Stimulated activated CD8-positive, alpha-beta memory T cell treated with anti-CD3 and anti-CD28 coated beads, Interleukin-12 subunit alpha, Interleukin-12 subunit beta, amount 100 ng/mL, for 24 hours (primary cell): Measurements from ENCODE around the gene DICER1.
A peak's percentile ranks its signal among the peaks of the same experiment; 100 is the strongest.
"Not testable (repeated sequence)": the region's sequence is repeated elsewhere in the genome, so short reads cannot be mapped to it uniquely, and the experiment has no call there.

Experiments
- DNase-seq: peaks from one replicate; pipeline ENCODE4 v3.0.0-alpha.2; 2020; ENCODE audit errors: extremely low read depth

Gene DICER1, protein sequence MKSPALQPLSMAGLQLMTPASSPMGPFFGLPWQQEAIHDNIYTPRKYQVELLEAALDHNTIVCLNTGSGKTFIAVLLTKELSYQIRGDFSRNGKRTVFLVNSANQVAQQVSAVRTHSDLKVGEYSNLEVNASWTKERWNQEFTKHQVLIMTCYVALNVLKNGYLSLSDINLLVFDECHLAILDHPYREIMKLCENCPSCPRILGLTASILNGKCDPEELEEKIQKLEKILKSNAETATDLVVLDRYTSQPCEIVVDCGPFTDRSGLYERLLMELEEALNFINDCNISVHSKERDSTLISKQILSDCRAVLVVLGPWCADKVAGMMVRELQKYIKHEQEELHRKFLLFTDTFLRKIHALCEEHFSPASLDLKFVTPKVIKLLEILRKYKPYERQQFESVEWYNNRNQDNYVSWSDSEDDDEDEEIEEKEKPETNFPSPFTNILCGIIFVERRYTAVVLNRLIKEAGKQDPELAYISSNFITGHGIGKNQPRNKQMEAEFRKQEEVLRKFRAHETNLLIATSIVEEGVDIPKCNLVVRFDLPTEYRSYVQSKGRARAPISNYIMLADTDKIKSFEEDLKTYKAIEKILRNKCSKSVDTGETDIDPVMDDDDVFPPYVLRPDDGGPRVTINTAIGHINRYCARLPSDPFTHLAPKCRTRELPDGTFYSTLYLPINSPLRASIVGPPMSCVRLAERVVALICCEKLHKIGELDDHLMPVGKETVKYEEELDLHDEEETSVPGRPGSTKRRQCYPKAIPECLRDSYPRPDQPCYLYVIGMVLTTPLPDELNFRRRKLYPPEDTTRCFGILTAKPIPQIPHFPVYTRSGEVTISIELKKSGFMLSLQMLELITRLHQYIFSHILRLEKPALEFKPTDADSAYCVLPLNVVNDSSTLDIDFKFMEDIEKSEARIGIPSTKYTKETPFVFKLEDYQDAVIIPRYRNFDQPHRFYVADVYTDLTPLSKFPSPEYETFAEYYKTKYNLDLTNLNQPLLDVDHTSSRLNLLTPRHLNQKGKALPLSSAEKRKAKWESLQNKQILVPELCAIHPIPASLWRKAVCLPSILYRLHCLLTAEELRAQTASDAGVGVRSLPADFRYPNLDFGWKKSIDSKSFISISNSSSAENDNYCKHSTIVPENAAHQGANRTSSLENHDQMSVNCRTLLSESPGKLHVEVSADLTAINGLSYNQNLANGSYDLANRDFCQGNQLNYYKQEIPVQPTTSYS (N-terminal part only)

DNA sequence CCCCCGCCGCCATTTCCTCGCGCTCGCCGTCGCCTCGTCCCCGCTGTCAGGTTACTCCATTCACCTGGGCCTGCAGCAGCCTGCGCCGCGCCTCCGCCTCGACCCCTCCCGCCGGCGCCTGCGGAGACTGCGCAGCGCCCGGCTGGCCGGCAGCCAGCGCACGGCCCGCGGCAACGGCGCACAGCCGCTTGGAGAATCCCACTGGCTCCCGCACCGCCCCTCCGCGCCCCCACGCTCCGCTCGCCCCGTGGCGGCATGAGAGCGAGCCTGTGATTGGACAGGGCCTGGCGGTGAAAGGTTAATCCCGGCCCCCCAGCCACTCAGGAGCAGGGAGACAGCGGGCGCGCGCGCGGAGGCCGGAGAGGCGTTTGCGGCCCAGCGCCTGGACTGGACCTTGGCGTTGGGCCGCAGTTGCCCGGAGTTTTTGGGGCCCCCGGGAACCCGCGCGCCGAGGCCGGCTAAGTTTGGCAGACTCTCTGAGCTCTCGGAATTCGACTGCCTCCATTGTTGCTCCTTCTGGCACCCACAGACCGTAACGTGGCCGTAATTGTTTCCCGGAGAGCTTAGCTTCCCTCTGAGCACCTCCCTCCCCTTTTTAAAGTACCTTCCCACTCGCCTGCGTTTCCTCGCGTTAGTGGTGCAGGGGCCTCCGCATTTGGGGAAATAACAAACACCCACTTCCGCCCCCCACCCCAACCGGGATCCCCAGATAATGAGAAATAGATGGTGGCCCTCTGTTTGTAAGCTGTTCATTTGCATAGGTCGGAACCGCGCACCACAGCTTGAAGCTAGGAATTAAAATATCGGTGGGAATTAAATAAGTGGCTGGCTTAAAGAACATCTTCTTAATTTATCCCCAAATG is at the start of gene DICER1:
DICER1 (minus strand) TSS at position 203 of the 863 bp plus-strand sequence. CDS start 24,071 bp downstream, outside the sequence.
- DNase-seq, result peak; percentile 89

DNA sequence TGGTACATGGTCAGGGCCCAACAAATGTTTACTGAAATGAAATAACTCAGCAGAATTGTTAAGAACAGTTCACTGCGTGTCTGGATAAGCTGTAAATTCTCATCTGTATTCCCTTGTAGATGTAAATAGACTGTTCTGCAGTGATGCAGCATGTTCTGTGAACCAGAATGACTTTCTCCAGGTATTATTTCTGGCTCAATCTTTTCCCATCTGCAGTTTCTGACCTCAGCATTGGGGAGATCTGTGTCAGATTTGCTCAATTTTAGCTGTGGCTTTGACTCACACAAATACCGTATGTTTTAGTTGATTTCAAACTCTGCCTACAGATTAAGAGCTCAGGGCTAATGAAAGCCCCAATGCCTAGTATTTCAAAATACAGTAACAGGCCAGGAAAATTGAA is 49.2 kb upstream of the DICER1 start:
- DNase-seq, result no peak

DNA sequence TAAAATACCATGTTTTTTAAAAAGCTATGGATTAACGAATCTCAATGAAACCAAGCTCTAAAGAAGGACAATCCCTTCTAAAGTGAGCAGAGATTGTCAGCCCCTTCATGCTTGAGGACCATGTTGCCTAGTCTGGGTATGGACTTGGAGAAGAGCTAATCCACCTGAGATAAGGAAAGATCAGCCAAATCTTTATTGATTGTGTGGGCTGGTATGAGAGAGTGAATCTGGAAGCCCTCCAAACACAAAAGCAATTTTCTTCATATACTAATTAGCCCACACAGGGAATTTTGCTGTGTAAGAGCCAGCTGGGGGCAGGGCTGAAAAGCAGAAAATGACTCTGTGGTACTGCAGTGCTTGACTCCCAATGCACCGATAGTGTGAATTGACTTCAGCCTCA is 47.4 kb upstream of the DICER1 start:
- no peak for DNase-seq

DNA sequence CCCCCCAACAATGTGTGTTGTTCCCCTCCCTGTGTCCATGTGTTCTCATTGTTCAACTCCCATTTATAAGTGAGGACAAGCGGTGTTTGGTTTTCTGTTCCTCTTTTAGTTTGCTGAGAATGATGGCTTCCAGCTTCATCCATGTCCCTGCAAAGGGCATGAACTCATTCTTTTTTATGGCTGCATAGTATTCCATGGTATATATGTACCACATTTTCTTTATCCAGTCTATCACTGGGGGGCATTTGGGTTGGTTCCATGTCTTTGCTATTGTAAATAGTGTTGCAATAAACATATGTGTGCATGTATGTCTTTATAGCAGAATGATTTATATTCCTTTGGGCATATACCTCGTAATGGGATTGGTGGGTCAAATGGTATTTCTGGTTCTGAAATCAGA is 44.4 kb upstream of the DICER1 start:
- not testable (repeated sequence) for DNase-seq

DNA sequence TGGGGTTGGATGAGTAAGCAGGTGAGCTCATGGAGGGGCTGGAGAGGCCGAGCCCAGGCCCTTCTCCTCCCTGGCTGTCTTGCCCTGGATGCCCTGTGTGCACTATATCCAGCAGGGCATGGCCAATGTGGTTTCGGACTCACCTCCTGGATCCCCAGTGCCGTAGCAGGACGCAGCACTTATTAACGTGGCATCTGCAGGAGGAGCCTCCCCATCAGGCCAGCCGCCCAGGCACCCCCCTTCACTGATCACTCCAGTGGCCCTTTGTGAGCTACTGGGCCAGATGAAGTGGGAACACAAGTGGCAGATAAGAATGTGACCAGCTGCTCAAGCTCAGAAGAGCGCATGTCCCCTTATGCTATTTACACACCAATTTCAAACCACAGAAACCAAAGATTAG is 43.1 kb upstream of the DICER1 start:
- no peak for DNase-seq

DNA sequence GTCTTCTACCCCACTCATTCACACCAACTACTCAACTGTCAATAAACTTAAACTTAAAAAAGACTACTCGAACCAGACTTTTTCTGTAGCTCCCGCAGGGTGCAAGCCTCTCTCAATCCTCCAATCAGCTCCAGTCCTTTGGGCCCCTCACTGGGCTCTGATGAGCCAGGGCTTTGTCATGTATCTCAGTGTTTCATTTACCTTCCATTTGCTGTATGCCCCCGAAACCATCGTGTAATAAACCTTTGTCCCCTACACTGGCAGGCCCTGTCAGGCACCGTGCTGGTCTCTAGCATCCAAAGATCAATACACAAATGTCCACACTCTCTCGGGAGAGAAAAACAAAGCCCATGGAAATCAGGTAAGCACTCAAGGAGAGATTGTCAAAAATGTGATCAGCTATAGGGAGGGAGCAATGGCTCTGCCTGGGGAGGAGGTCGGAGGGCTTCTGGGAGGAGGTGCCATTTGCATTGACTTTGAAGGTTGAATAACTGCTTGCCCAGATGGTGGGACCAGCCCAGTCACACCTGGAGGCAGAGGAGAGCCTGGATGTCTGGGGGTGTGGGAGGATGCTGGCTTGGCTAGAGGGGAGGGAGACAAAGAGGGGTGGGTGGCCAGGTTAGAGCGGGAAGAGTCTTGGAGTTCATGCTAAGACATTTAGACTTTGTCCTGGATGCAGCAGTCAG is 42.1 kb upstream of the DICER1 start:
- no peak for DNase-seq

DNA sequence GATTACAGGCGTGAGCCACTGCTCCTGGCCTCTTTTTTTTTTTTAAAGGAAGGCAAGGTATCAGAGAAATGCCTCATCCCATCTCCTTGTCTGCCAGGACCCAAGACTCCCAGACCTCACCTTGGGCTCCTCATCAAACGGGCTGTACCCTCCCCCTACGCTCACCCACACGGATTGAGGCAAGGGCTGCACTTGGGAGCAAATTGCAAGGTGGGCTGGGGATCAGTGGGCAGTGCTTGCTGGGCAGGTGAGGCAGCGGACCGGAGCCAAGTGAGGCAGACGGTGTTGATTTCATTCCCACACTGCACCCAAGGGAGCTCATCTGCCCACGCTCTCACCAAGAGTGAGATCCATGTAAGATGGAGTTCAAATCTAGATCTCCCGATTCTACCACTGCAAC is 41.0 kb upstream of the DICER1 start:
- no peak for DNase-seq

DNA sequence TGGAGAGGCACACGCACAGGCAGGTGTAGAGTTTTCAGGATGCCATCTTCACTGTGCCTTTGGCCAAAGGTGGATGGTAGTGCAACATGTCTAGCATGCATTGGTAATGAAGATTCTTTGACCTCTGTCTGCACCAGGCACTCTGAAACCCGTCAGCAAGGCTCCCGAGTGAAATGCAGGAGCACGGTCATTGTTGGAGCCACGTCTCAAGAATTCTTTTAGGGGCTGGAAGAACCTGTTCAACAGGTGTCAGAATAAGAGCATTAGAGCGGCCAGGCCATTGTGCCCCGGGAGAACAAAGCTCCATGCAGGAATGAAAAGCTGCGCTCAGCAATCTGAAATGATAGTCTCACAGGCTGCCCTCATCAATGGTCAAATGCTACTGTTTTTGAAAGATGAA is 40.2 kb upstream of the DICER1 start:
- no peak for DNase-seq

DNA sequence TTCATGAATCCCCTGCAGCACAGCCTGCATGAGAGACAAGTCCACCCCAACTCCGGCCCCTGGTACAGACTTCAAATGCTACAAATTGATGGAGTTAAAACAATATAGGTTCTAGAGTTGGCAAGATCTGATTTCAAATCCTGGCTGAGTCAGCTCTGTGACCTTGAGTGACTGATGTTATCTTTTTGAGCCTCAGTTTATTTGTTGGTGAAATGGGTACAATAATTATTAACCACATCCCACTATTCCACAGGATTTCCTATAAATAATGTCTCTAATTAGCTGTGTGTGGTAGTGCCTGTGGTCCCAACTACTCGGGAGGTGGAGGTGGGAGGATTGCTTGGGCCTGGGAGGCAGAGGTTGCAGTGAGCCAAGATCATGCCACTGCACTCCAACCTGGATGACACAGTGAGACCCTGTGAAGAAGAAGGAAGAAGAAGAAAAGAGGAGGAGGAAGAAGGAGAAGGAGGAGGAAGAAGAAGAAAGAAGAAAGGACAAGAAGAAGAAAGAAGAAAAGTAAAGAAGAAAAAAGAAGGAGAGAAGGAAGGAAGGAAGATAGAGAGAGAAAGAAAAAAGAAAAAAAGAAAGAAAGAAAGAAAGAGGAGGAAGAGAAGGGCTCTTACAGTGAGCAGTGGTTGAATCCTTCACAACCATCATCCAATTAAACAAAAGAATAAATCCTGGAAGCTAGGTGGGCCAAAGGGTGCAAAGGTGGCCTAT is 39.7 kb upstream of the DICER1 start:
- DNase-seq, result no peak

DNA sequence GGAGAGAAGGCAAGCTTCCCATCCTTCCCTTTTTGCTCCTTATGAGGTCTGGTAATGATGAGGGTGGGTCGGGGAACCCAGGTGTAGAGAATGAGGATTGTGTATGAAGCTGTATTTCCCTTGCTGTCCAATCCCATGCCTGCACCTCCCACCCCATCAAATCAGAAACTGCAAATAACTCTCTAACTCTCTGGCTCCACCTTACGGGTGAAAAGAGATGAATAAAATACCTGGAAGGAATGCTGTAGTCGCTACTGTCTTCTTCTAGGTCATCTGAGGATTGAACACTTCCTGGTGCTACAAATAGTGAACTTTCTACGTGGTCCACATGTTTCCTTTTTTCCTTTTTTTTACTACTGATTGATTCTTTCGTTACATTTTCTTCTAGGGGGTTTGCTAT is 38.9 kb upstream of the DICER1 start:
- no peak for DNase-seq

DNA sequence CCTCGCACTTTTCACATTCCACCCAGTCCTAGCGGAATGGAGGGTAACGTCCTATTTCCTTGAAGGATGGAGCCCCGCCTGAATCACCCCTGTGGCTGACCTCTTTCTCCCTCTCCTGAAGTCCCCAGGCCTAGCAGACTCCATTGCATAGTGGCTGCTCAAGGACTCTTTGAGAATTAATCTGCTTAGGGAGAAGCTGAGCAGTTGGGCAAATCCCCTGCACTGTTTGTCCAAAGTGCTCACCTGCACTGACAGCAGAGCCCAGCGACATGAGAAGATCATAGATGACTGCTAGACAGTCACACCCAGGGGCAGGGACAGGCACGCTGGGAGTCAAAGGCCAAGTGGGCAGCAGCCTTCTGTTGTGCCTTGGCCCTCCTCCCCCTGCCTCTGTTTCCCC is 37.7 kb upstream of the DICER1 start:
- no peak for DNase-seq

DNA sequence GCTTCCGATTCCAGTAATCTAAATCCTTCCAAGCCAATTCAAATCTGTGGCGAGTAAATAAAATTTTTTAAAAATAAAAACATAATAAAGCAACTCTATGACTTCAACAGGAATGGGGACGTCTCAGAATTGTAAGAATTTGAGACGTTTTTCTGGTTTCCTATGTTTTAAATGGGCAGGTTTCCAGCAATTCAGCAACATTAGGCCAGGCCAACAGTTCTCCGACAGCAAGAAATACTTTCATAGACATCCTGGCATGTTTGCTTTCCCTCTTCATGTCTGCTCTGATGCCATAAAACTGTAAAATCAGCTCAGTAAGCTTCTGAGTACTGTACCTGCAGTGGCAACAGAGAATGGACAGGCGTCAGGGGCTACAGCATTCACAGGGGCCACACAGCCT is 35.8 kb upstream of the DICER1 start:
- DNase-seq, result no peak

DNA sequence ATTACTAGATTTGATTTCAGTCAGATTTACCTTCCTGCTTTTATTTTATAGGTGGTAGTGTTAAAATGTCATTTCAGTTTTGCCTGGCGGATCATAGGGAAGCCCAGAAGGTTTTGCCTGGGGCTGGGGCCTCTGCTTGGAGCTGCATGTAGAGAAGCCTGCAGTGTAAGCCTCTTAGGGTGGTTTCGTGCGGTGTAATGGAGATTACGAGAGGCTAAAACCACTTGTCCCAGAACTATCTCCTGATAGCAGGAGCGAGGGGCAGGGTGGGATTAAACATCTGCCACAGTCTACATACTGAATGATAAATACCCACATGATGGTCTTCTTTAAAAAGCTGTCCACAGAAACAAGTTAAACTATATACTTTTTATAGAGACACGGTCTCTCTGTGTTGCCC is 35.0 kb upstream of the DICER1 start:
- DNase-seq, result no peak

DNA sequence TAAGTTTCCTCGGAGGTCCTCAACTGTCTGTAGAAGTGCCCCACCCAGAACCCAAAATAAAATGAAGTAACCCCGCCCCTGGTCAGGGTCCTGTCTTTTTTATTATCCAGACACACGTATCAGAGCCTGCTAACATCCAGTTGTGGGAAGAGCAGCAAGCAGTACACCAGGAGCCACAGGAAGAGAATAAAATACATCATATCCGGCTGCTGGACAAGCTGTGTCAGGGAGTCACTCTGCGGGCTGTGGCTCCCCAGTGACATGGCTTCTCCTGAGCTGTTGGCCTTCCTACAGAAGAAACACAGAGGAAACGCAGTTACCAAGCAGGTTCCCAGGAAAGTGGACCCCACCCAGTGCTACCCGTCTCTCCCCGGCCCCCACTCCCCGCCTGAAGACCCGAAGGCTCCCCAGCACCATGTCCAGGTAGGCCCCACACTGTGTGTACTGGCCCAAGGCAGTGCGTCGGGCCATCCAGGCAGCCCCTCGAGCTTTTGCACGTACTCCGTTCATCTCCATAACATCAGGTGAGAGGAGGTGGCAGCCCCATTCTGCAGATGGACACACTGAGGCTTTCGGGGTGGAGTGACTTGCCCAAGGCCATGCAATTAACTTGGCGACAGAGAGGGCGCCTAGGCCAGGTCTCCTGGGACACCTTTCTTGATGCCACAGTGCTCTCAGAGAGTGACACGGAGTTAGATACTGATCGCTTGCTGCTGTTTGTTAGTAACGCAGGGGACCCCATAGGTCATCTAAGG is 34.3 kb upstream of the DICER1 start:
- no peak for DNase-seq

DNA sequence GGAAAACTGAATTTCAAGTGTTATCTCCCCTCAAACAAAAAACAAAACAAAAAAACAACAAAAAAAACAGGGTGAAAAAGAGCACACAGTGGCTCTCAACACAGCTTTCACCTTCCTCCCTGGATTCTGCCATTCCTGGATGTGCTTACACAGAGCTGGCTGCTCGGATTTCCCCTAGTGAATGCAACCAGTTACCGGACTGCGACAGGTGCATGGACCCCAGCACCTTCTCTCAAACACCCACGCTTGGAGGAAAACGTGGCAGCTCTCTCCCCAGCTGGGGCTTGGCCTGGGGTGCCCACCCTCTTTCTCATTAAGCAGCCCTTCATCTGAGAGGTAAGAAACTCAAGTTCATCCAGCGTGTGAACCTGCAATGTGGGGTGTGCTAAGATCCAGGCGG is 33.5 kb upstream of the DICER1 start:
- DNase-seq, result no peak

DNA sequence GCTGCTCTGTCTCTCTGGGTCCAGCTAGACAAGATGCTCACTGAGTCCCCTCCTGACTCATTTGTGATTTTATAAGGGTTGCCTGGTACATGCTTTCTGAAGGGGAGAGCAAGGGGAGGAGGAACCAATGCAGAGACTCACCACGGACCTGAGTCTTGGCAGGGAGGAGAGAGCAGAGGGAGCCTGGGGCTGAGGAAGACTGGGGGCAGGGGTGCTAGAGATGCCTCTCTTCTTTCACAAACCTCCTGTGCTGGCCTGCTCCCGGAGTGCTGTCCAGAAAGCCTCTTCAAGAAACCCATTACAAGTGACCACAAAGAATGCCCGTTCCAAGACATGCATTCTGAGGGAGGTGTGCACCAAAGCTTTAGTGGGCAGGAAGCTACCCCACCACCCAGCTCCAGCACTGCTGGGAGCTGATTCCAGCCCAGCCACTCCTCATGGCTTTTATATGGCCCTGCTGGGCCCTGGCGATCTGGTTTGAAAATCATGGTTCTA is 33.1 kb upstream of the DICER1 start:
- no peak for DNase-seq

DNA sequence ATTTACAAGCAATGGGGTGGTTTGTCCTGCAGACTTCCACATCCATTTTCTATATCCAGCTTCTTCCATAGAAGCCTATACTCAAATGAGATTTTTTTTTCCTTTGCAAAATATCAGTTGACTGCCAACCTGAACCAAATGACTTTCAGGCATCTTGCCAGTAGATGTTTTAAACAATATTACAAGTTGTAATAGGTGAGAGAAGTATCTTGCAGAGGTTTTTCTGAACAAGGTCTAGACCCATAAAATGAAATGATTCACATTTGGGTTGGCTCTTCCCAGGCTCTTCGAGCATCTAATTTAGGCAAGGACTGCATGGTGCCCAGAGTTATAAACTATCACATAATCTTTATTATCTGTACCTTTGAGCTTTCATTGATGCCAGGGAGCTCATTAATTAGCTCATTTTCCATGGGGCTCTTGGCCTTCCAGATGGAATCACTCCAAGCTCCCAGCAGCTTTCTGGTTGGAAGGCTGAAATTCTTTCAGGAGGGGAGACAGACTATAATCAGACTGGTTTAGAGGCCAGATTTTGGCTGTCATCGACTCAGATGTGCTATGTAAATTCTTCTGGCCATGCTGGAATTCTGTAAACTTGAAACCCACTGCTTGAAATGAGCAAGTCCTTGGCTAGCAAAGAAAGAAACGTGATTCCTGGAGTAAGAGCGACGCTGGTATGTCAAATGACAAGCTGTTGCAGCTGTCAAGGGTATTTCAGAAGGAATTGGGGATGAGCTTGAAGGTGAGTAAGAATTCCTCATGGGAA is 32.2 kb upstream of the DICER1 start:
- no peak for DNase-seq

DNA sequence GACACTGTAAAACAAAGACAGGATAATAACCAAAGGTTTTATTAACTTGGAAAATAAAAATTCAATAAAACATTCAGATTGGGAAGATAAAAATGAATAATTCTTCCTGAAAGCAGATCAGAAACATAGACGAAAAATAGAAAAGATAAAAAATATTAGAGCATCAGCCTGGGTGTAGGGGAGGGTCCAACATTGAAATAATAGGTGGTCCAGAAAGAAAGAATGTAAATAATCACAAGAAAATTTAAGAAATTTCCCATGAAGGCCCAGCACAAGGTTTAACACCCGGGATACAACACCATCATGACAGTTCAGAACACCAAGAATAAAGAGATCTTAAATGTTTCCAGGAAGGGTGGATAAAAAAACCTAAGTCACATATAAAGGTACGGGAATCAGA is 31.1 kb upstream of the DICER1 start:
- no peak for DNase-seq
